Measurements from ENCODE around the gene ATRIP.

DNA sequence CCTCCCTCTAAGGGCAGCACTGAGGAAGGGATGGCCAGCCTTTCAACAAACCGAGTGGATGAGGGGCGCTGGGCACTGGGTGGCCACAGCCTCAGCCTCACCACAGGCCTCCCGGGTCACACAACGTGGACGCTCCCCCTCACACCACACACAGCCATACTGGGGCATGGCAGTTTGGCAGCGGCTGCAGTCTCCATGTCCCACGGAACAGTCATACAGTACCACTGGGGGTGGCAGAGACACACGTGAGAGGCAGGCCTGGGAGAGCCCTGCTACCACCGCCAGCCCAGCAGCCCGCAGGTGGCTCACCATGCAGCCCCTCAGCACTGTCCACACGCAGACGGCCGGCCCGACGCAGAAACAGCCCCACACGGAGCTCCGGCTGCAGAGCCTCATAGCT is 28.4 kb upstream of the ATRIP start:
- TF ChIP-seq EZH2 (IDR thresholded peaks at IDR 0.05; ENCODE audit: low read length) (no peak), CTCF (optimal IDR thresholded peaks at IDR 0.05 in 1 of 3, IDR thresholded peaks at IDR 0.05 in 1 of 3, conservative IDR thresholded peaks at IDR 0.05 in 1 of 3; ENCODE audit: extremely low read depth in 1 of 3, insufficient read depth in 2 of 3, low read length in 3 of 3) (no peak)
